Measurements from ENCODE around the gene SCNN1A. TPM values are rescaled to one million over a fixed set of nuclear protein-coding genes. Genes with fewer than 3 reads are reported as not detected.

Gene SCNN1A
- total RNA-seq, 4 donors from 2014 or later, result 0.83 to 3.3 (median 1.8) TPM

DNA sequence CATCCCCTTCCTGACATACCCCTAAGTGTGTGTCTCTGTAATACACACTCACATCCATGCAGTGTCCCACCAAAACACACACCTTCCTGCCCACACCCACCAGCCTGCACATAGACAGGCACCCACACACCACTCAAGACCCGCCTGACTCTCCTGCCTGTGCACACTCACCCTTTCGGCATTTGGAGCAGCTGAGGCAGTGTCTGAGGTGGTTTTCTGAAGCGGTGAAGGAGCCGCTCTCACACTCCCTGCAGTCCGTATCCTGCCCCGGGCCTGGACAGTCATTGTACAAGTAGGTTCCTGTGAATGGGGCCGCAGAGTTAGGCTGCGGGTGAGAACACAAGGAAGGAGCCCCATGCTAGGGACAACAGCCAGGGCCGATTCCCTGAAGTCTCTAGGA is 41.8 kb downstream of the SCNN1A start:
- Histone ChIP-seq H3K4me3 (no peak overlapping the region), H3K9me3 (no peaks in the 10 kb centered on the region), H3K27me3 (no peaks in the 10 kb centered on the region), H3K27ac (replicated peaks in 1 of 4) (peak overlapping the region; percentile 93 to 99 (median 97)), H3K4me1 (peaks cover 60 to 100% (median 98%) of the 10 kb centered on the region in 4 donors), H3K36me3 (peaks cover 47 to 63% (median 61%) of the 10 kb centered on the region in 4 donors)
- no peak for DNase-seq (ENCODE audit: extremely low spot score)
- intact Hi-C loops (cut with DNase I), result loop anchor here (5.0 kb wide), 1 partner anchor 199 kb away; the partner anchor contains the start of gene GAPDH
- WGBS, result 83% methylated on average over 9 of the region's 9 CpGs
- TF ChIP-seq, protein P1, sequence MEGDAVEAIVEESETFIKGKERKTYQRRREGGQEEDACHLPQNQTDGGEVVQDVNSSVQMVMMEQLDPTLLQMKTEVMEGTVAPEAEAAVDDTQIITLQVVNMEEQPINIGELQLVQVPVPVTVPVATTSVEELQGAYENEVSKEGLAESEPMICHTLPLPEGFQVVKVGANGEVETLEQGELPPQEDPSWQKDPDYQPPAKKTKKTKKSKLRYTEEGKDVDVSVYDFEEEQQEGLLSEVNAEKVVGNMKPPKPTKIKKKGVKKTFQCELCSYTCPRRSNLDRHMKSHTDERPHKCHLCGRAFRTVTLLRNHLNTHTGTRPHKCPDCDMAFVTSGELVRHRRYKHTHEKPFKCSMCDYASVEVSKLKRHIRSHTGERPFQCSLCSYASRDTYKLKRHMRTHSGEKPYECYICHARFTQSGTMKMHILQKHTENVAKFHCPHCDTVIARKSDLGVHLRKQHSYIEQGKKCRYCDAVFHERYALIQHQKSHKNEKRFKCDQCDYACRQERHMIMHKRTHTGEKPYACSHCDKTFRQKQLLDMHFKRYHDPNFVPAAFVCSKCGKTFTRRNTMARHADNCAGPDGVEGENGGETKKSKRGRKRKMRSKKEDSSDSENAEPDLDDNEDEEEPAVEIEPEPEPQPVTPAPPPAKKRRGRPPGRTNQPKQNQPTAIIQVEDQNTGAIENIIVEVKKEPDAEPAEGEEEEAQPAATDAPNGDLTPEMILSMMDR (IDR thresholded peaks at IDR 0.05), result no peak
- TF ChIP-seq EP300 (IDR thresholded peaks at IDR 0.05), result no peak
- no peak for TF ChIP-seq POLR2A (IDR thresholded peaks at IDR 0.05; ENCODE audit: low read depth)
- no peak for TF ChIP-seq POLR2AphosphoS5 (IDR thresholded peaks at IDR 0.05)

GRCh38 chr12:6333029-6333428 is 42.3 kb downstream of the SCNN1A start:
- Histone ChIP-seq H3K36me3 (peaks cover 52 to 68% (median 67%) of the 10 kb centered on the region in 4 donors), H3K27me3 (no peaks in the 10 kb centered on the region), H3K27ac (replicated peaks in 1 of 4) (peak overlapping the region; percentile 93 to 99 (median 97)), H3K4me3 (no peak overlapping the region), H3K9me3 (no peaks in the 10 kb centered on the region), H3K4me1 (peaks cover 59 to 100% (median 98%) of the 10 kb centered on the region in 4 donors)
- no peak for TF ChIP-seq POLR2AphosphoS5 (IDR thresholded peaks at IDR 0.05)
- TF ChIP-seq, protein P1 (IDR thresholded peaks at IDR 0.05), result no peak
- no peak for TF ChIP-seq POLR2A (IDR thresholded peaks at IDR 0.05; ENCODE audit: low read depth)
- TF ChIP-seq EP300 (IDR thresholded peaks at IDR 0.05), result no peak
- no peak for DNase-seq (ENCODE audit: extremely low spot score)
- intact Hi-C loops (cut with DNase I), result loop anchor here (5.0 kb wide), 1 partner anchor 199 kb away; the partner anchor contains the start of gene GAPDH
- 70% methylated on average over 8 of the region's 9 CpGs for WGBS

DNA sequence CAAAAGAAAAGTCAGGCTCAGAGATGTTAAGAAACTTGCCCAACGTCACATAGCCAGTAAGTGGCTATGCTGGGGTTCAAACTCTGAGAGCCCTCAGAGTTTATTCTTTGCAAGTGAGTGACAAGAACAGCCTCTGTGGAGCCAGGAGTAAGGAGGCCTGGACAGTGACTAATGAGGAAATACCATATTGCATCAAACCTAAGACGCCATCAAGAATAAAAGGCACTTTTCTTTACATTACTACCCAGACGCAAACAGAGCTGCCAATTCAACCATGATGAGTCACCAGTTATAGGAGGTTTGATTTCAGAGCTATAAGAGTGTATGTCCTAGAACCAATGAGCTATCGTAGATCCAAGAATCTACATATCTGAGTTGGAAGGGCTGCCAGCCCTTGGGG is 42.9 kb downstream of the SCNN1A start:
- TF ChIP-seq POLR2AphosphoS5 (IDR thresholded peaks at IDR 0.05) (no peak), EP300 (IDR thresholded peaks at IDR 0.05) (no peak), POLR2A (IDR thresholded peaks at IDR 0.05; ENCODE audit: low read depth) (no peak)
- TF ChIP-seq, protein P1 (IDR thresholded peaks at IDR 0.05), result no peak
- peaks cover 54 to 74% (median 72%) of the 10 kb centered on the region in 4 donors for H3K36me3 ChIP-seq
- intact Hi-C loops (cut with DNase I), result loop anchor here (5.0 kb wide), 1 partner anchor 200 kb away; the partner anchor contains the start of gene GAPDH

DNA sequence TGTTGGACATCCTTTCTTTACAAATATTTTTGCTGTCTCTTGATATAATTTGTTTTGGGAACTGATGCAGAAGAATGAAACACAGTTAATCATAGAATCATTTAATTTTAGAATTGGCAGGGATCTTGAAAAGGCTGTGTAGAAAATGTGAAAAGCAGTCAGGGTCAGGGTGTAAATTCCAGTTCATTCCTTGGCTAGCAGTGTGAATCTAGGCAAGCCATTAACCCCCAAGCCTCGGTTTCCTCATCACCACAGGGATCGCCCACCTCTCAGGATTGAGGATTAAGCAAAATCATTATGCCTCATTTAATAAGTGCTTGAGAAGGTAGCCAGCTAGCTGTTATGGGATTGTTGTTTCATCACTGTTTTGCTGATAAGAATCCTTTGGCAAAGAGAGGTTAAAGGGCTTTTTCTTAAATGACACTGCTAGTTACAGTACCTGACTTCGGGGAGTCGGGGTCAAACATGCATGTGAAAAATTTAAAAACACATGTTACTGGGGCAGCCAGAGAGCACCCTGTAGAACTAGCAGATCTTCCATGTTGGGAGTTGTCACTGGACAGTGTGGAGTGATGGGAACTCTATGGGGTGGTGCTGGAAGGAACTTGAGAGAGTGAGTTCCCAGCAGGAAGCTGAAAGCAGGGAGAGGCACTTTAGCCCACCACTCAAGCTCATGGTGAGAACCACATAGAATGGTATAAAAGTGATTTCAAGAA is 44.2 kb downstream of the SCNN1A start:
- H3K4me1 ChIP-seq, result peaks cover 64 to 100% (median 98%) of the 10 kb centered on the region in 4 donors
- DNase-seq (ENCODE audit: extremely low spot score), result no peak
- no peak for TF ChIP-seq POLR2A (IDR thresholded peaks at IDR 0.05; ENCODE audit: low read depth)
- no peak for TF ChIP-seq POLR2AphosphoS5 (IDR thresholded peaks at IDR 0.05)
- TF ChIP-seq EP300 (IDR thresholded peaks at IDR 0.05), result no peak
- no peak overlapping the region for H3K4me3 ChIP-seq
- H3K9me3 ChIP-seq, result no peaks in the 10 kb centered on the region
- intact Hi-C loops (cut with DNase I), result loop anchor here (5.0 kb wide), 1 partner anchor 201 kb away; the partner anchor contains the start of gene GAPDH
- H3K27me3 ChIP-seq, result no peaks in the 10 kb centered on the region
- WGBS, result 65% methylated on average over 4 of the region's 4 CpGs
- H3K27ac ChIP-seq (replicated peaks in 1 of 4), result peak overlapping the region; percentile 53 to 99 (median 96)
- peaks cover 54 to 81% (median 73%) of the 10 kb centered on the region in 4 donors for H3K36me3 ChIP-seq

More for the DNA sequence above, 42.9 kb downstream of the SCNN1A start:
- no peak for DNase-seq (ENCODE audit: extremely low spot score)
- no peaks in the 10 kb centered on the region for H3K27me3 ChIP-seq
- no peaks in the 10 kb centered on the region for H3K9me3 ChIP-seq
- 68% methylated on average over 4 of the region's 4 CpGs for WGBS
- H3K4me1 ChIP-seq, result peaks cover 59 to 100% (median 98%) of the 10 kb centered on the region in 4 donors
- H3K4me3 ChIP-seq, result no peak overlapping the region
- peak overlapping the region; percentile 93 to 99 (median 97) for H3K27ac ChIP-seq (replicated peaks in 1 of 4)

- H3K4me1 ChIP-seq, result peaks cover 72 to 100% (median 98%) of the 10 kb centered on the region in 4 donors
- TF ChIP-seq EP300 (IDR thresholded peaks at IDR 0.05) (no peak), POLR2A (IDR thresholded peaks at IDR 0.05; ENCODE audit: low read depth) (no peak), POLR2AphosphoS5 (IDR thresholded peaks at IDR 0.05) (no peak)
- TF ChIP-seq, protein P1 (IDR thresholded peaks at IDR 0.05), result no peak
- WGBS, result 78% methylated on average over 5 of the region's 5 CpGs
Measured at GRCh38 chr12:6330192-6330591, 45.2 kb downstream of the SCNN1A start.

More at GRCh38 chr12:6330192-6330591, 45.2 kb downstream of the SCNN1A start:
- Histone ChIP-seq H3K36me3 (peaks cover 54 to 81% (median 73%) of the 10 kb centered on the region in 4 donors), H3K27me3 (no peaks in the 10 kb centered on the region), H3K9me3 (no peaks in the 10 kb centered on the region), H3K27ac (replicated peaks in 1 of 4) (peak overlapping the region; percentile 53 to 99 (median 96)), H3K4me3 (no peak overlapping the region)
- no peak for DNase-seq (ENCODE audit: extremely low spot score)
- intact Hi-C loops (cut with DNase I), result loop anchor here (5.0 kb wide), 1 partner anchor 202 kb away; the partner anchor contains the start of gene GAPDH

Data from esophagus muscularis mucosa (tissue), 4 donors.